ENCODE results near the gene MARCKSL1.

MARCKSL1 gene

GRCh38 chr1:32352831-32353383, 16.9 kb upstream of the MARCKSL1 start:
- DNase-seq (ENCODE audit: low spot score), result no peak

- no peak for DNase-seq (ENCODE audit: low spot score)
Measured at GRCh38 chr1:32352239-32352745, 16.3 kb upstream of the MARCKSL1 start.

- DNase-seq (ENCODE audit: low spot score), result peak; percentile 98
Measured at GRCh38 chr1:32351399-32352238, 15.6 kb upstream of the MARCKSL1 start.

GRCh38 chr1:32350785-32351398, 14.9 kb upstream of the MARCKSL1 start:
- DNase-seq (ENCODE audit: low spot score), result peak; percentile 93

GRCh38 chr1:32349211-32349708, 13.2 kb upstream of the MARCKSL1 start:
- DNase-seq (ENCODE audit: low spot score), result no peak

- no peak for DNase-seq (ENCODE audit: low spot score)
Measured at GRCh38 chr1:32346532-32347157, 10.6 kb upstream of the MARCKSL1 start.

GRCh38 chr1:32345289-32345827, 9.3 kb upstream of the MARCKSL1 start:
- DNase-seq (ENCODE audit: low spot score), result no peak

GRCh38 chr1:32342704-32343103, 6.7 kb upstream of the MARCKSL1 start:
- no peak for DNase-seq (ENCODE audit: low spot score)

GRCh38 chr1:32341971-32342370, 5.9 kb upstream of the MARCKSL1 start:
- DNase-seq (ENCODE audit: low spot score), result no peak

GRCh38 chr1:32341186-32341757, 5.2 kb upstream of the MARCKSL1 start:
- no peak for DNase-seq (ENCODE audit: low spot score)

GRCh38 chr1:32339363-32339978, 3.4 kb upstream of the MARCKSL1 start:
- no peak for DNase-seq (ENCODE audit: low spot score)

- no peak for DNase-seq (ENCODE audit: low spot score)
Measured at GRCh38 chr1:32338637-32339145, 2.7 kb upstream of the MARCKSL1 start.

- no peak for DNase-seq (ENCODE audit: low spot score)
Measured at GRCh38 chr1:32337855-32338636, 2.0 kb upstream of the MARCKSL1 start.

- no peak for DNase-seq (ENCODE audit: low spot score)
Measured at GRCh38 chr1:32336963-32337675, 1.1 kb upstream of the MARCKSL1 start.

- DNase-seq (ENCODE audit: low spot score), result no peak
Measured at GRCh38 chr1:32336591-32336932, 529 bp upstream of the MARCKSL1 start.

GRCh38 chr1:32335535-32335789, 571 bp downstream of the MARCKSL1 start:
- DNase-seq (ENCODE audit: low spot score), result no peak

GRCh38 chr1:32334864-32335534, 1.0 kb downstream of the MARCKSL1 start:
- peak; percentile 70 for DNase-seq (ENCODE audit: low spot score)

GRCh38 chr1:32334274-32334861, 1.7 kb downstream of the MARCKSL1 start:
- no peak for DNase-seq (ENCODE audit: low spot score)

Data from iPS-NIHi11 (cell line).